ENCODE data around the gene PCBD2. TPM values are rescaled to one million over a fixed set of nuclear protein-coding genes. Genes with fewer than 3 reads are reported as not detected.

PCBD2 gene
- total and polyA plus RNA-seq, 4 donors, result 5.9 to 12.8 (median 10.3) TPM

DNA sequence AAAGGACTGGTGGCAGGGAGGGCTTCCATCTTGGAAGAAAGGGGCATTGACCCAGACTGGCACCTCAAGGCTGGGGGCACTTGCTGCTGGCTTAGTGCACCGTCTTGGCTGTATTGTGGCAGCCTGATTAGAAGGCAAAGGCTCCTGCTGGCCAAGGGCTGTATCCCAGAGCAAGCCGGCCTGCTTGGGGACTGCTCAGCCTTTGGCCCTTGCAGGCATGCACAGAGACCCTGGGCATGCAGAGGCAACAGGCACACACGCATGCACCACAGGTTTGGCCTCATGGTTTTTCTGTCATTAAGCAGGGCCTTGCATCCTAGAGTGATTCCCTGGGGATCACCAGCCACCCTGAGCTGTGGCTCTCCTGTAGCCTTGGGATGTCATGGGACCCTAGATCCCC lies 100.1 kb downstream of the PCBD2 start:
- no peak for TF ChIP-seq YY1 (IDR thresholded peaks at IDR 0.05)
- H3K4me3 ChIP-seq (ENCODE audit: low read depth in 1 of 3, low read length in 3 of 3), result no peak overlapping the region
- H3K9ac ChIP-seq (ENCODE audit: low read depth in 1 of 2, low read length in 2 of 2), result no peak overlapping the region
- H3K4me1 ChIP-seq (ENCODE audit: control insufficient read depth in 4 of 4, insufficient read depth in 4 of 4, low read length in 3 of 4), result no peaks in the 10 kb centered on the region
- no peaks in the 10 kb centered on the region for H3K9me3 ChIP-seq (ENCODE audit: control insufficient read depth in 4 of 4, low read length in 3 of 4)
- no peaks in the 10 kb centered on the region for H3K27me3 ChIP-seq (ENCODE audit: control insufficient read depth in 4 of 4, insufficient read depth in 4 of 4, low read length in 3 of 4)
- H3K36me3 ChIP-seq (ENCODE audit: control insufficient read depth in 4 of 4, insufficient read depth in 3 of 4, low read depth in 1 of 4, low read length in 3 of 4), result no peaks in the 10 kb centered on the region
- no peak for DNase-seq (ENCODE audit: low spot score)
- 93% methylated on average over 3 of the region's 3 CpGs for WGBS
- H3K27ac ChIP-seq (ENCODE audit: low read depth in 1 of 2, low read length in 2 of 2), result no peak overlapping the region

DNA sequence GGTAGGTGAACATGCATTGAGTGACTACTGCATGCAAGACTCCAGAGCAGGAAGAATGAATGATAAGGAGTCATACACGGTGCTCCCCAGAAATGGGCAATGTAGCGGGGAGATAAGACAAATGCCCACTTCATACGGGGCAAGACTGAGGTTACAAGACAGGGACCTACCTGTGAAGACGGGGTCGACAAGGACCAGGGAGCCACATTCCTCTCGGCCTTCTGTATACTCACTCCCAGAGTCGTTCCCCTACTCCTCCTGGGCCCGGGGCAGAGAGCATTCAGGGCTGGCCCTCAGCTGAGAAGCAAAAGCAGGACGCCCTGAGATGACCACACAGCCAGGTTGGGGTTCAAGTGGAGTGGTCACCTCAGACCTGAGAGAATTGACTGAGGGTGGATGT lies 102.4 kb downstream of the PCBD2 start:
- H3K4me3 ChIP-seq (ENCODE audit: low read depth in 1 of 3, low read length in 3 of 3), result no peak overlapping the region
- WGBS, result 97% methylated on average over 9 of the region's 9 CpGs
- no peaks in the 10 kb centered on the region for H3K9me3 ChIP-seq (ENCODE audit: control insufficient read depth in 4 of 4, low read length in 3 of 4)
- no peaks in the 10 kb centered on the region for H3K36me3 ChIP-seq (ENCODE audit: control insufficient read depth in 4 of 4, insufficient read depth in 3 of 4, low read depth in 1 of 4, low read length in 3 of 4)
- no peaks in the 10 kb centered on the region for H3K4me1 ChIP-seq (ENCODE audit: control insufficient read depth in 4 of 4, insufficient read depth in 4 of 4, low read length in 3 of 4)
- H3K9ac ChIP-seq (ENCODE audit: low read depth in 1 of 2, low read length in 2 of 2), result no peak overlapping the region
- no peak for DNase-seq (ENCODE audit: low spot score)
- TF ChIP-seq, protein P1, sequence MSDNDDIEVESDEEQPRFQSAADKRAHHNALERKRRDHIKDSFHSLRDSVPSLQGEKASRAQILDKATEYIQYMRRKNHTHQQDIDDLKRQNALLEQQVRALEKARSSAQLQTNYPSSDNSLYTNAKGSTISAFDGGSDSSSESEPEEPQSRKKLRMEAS (IDR thresholded peaks at IDR 0.05), result no peak
- TF ChIP-seq YY1 (IDR thresholded peaks at IDR 0.05) (no peak), TAF1 (conservative IDR thresholded peaks at IDR 0.05) (no peak), GABPA (IDR thresholded peaks at IDR 0.05 in 1 of 2, conservative IDR thresholded peaks at IDR 0.05 in 1 of 2) (no peak), EGR1 (IDR thresholded peaks at IDR 0.05; ENCODE audit: low read depth in 2 of 2) (no peak), NR2F2 (IDR thresholded peaks at IDR 0.05) (no peak), HNF4G (IDR thresholded peaks at IDR 0.05) (no peak), FOXA2 (IDR thresholded peaks at IDR 0.05) (no peak), RAD21 (IDR thresholded peaks at IDR 0.05) (no peak), JUND (IDR thresholded peaks at IDR 0.05) (no peak), HNF4A (conservative IDR thresholded peaks at IDR 0.05) (no peak), SP1 (IDR thresholded peaks at IDR 0.05) (no peak), FOXA1 (IDR thresholded peaks at IDR 0.05) (no peak), RXRA (IDR thresholded peaks at IDR 0.05) (no peak)
- TF ChIP-seq, protein P2, sequence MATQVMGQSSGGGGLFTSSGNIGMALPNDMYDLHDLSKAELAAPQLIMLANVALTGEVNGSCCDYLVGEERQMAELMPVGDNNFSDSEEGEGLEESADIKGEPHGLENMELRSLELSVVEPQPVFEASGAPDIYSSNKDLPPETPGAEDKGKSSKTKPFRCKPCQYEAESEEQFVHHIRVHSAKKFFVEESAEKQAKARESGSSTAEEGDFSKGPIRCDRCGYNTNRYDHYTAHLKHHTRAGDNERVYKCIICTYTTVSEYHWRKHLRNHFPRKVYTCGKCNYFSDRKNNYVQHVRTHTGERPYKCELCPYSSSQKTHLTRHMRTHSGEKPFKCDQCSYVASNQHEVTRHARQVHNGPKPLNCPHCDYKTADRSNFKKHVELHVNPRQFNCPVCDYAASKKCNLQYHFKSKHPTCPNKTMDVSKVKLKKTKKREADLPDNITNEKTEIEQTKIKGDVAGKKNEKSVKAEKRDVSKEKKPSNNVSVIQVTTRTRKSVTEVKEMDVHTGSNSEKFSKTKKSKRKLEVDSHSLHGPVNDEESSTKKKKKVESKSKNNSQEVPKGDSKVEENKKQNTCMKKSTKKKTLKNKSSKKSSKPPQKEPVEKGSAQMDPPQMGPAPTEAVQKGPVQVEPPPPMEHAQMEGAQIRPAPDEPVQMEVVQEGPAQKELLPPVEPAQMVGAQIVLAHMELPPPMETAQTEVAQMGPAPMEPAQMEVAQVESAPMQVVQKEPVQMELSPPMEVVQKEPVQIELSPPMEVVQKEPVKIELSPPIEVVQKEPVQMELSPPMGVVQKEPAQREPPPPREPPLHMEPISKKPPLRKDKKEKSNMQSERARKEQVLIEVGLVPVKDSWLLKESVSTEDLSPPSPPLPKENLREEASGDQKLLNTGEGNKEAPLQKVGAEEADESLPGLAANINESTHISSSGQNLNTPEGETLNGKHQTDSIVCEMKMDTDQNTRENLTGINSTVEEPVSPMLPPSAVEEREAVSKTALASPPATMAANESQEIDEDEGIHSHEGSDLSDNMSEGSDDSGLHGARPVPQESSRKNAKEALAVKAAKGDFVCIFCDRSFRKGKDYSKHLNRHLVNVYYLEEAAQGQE (IDR thresholded peaks at IDR 0.05), result no peak
- TF ChIP-seq, protein P3, sequence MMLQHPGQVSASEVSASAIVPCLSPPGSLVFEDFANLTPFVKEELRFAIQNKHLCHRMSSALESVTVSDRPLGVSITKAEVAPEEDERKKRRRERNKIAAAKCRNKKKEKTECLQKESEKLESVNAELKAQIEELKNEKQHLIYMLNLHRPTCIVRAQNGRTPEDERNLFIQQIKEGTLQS (IDR thresholded peaks at IDR 0.05), result no peak
- TF ChIP-seq, protein P4, sequence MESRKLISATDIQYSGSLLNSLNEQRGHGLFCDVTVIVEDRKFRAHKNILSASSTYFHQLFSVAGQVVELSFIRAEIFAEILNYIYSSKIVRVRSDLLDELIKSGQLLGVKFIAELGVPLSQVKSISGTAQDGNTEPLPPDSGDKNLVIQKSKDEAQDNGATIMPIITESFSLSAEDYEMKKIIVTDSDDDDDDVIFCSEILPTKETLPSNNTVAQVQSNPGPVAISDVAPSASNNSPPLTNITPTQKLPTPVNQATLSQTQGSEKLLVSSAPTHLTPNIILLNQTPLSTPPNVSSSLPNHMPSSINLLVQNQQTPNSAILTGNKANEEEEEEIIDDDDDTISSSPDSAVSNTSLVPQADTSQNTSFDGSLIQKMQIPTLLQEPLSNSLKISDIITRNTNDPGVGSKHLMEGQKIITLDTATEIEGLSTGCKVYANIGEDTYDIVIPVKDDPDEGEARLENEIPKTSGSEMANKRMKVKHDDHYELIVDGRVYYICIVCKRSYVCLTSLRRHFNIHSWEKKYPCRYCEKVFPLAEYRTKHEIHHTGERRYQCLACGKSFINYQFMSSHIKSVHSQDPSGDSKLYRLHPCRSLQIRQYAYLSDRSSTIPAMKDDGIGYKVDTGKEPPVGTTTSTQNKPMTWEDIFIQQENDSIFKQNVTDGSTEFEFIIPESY (IDR thresholded peaks at IDR 0.05), result no peak
- TF ChIP-seq, protein P5, sequence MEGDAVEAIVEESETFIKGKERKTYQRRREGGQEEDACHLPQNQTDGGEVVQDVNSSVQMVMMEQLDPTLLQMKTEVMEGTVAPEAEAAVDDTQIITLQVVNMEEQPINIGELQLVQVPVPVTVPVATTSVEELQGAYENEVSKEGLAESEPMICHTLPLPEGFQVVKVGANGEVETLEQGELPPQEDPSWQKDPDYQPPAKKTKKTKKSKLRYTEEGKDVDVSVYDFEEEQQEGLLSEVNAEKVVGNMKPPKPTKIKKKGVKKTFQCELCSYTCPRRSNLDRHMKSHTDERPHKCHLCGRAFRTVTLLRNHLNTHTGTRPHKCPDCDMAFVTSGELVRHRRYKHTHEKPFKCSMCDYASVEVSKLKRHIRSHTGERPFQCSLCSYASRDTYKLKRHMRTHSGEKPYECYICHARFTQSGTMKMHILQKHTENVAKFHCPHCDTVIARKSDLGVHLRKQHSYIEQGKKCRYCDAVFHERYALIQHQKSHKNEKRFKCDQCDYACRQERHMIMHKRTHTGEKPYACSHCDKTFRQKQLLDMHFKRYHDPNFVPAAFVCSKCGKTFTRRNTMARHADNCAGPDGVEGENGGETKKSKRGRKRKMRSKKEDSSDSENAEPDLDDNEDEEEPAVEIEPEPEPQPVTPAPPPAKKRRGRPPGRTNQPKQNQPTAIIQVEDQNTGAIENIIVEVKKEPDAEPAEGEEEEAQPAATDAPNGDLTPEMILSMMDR (IDR thresholded peaks at IDR 0.05; ENCODE audit: low read depth, low read length, missing input control), result no peak
- H3K27ac ChIP-seq (ENCODE audit: low read depth in 1 of 2, low read length in 2 of 2), result no peak overlapping the region
- no peaks in the 10 kb centered on the region for H3K27me3 ChIP-seq (ENCODE audit: control insufficient read depth in 4 of 4, insufficient read depth in 4 of 4, low read length in 3 of 4)

Measured in liver (tissue), 9 donors.